ENCODE data around the gene CYGB.

DNA sequence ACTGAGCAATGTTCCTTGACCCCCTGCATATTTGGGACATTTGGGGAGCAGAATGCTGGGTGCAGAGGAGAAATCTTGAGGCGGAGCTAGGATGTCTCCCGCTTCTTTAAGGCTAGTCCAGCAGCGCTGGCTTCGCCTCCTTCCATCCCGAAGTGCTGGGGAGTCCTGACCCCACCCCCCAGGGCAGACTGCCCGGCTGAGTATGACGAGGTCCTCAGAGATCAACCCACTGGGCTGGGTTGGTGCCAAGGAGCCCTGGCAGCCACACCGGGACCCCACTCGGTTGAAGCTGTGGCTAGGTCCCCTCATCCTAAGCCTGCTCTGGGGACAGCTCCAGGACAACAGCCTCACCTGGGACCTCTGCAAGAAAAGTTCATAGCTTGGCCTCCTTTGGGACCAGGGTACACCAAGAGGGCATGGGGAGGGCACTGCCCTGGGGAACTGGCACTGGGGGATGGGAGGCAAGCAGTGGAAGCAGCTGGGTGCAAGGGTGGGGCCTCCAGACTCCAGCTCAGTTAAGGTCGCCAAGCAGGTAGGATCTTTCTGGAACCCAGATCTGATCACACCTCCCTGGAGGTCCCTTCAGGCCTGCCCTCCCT lies 47.3 kb downstream of the CYGB start:
- TF ChIP-seq, protein P1, sequence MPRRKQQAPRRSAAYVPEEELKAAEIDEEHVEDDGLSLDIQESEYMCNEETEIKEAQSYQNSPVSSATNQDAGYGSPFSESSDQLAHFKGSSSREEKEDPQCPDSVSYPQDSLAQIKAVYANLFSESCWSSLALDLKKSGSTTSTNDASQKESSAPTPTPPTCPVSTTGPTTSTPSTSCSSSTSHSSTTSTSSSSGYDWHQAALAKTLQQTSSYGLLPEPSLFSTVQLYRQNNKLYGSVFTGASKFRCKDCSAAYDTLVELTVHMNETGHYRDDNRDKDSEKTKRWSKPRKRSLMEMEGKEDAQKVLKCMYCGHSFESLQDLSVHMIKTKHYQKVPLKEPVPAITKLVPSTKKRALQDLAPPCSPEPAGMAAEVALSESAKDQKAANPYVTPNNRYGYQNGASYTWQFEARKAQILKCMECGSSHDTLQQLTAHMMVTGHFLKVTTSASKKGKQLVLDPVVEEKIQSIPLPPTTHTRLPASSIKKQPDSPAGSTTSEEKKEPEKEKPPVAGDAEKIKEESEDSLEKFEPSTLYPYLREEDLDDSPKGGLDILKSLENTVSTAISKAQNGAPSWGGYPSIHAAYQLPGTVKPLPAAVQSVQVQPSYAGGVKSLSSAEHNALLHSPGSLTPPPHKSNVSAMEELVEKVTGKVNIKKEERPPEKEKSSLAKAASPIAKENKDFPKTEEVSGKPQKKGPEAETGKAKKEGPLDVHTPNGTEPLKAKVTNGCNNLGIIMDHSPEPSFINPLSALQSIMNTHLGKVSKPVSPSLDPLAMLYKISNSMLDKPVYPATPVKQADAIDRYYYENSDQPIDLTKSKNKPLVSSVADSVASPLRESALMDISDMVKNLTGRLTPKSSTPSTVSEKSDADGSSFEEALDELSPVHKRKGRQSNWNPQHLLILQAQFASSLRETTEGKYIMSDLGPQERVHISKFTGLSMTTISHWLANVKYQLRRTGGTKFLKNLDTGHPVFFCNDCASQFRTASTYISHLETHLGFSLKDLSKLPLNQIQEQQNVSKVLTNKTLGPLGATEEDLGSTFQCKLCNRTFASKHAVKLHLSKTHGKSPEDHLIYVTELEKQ (tag by site-specific recombination; IDR thresholded peaks at IDR 0.05; ENCODE audit: borderline replicate concordance): no peak
- TF ChIP-seq ZNF24 (tag by site-specific recombination; IDR thresholded peaks at IDR 0.05) (no peak), ZNF529 (tag by site-specific recombination; IDR thresholded peaks at IDR 0.05; ENCODE audit: insufficient replicate concordance) (no peak), ZNF175 (tag by site-specific recombination; IDR thresholded peaks at IDR 0.05) (no peak), CTCF (tag by site-specific recombination; IDR thresholded peaks at IDR 0.05) (no peak), SP7 (tag by site-specific recombination; IDR thresholded peaks at IDR 0.05) (no peak), OVOL3 (tag by site-specific recombination; IDR thresholded peaks at IDR 0.05) (no peak), ZNF146 (tag by site-specific recombination; IDR thresholded peaks at IDR 0.05) (no peak)
- TF ChIP-seq, protein P2, sequence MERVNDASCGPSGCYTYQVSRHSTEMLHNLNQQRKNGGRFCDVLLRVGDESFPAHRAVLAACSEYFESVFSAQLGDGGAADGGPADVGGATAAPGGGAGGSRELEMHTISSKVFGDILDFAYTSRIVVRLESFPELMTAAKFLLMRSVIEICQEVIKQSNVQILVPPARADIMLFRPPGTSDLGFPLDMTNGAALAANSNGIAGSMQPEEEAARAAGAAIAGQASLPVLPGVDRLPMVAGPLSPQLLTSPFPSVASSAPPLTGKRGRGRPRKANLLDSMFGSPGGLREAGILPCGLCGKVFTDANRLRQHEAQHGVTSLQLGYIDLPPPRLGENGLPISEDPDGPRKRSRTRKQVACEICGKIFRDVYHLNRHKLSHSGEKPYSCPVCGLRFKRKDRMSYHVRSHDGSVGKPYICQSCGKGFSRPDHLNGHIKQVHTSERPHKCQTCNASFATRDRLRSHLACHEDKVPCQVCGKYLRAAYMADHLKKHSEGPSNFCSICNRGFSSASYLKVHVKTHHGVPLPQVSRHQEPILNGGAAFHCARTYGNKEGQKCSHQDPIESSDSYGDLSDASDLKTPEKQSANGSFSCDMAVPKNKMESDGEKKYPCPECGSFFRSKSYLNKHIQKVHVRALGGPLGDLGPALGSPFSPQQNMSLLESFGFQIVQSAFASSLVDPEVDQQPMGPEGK (tag by site-specific recombination; IDR thresholded peaks at IDR 0.05): no peak
